ENCODE data around the gene FCHSD2. TPM values are rescaled to one million over a fixed set of nuclear protein-coding genes. Genes with fewer than 3 reads are reported as not detected.

FCHSD2 gene
- total RNA-seq, 4 donors from 2014 or later, result 5.7 to 16.8 (median 7.9) TPM

DNA sequence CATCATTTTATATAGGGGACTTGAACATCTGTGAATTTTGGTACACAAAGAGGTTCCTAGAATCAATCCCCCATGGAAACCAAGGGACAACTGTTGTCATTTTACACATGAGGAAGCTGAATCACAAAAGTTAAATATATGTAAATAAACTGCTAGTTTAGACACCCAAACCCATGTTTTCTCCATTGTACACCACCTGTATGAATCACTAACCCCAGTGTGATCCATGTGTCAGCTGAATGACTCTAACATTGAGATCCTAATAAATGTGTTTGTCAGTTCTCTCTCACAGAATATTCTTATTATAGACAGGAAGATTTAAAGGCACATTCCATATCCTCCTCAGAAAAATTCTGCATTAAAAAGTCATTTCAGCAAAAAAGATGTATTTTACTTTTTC, 244.6 kb downstream of the FCHSD2 start:
- Histone ChIP-seq H3K4me3 (no peak overlapping the region), H3K9me3 (no peaks in the 10 kb centered on the region), H3K27ac (no peak overlapping the region), H3K27me3 (no peaks in the 10 kb centered on the region), H3K4me1 (no peaks in the 10 kb centered on the region), H3K36me3 (peaks cover 3% of the 10 kb centered on the region)
- TF ChIP-seq POLR2A (IDR thresholded peaks at IDR 0.05) (no peak), POLR2AphosphoS5 (IDR thresholded peaks at IDR 0.05) (no peak), EP300 (IDR thresholded peaks at IDR 0.05) (no peak)
- TF ChIP-seq, protein P1, sequence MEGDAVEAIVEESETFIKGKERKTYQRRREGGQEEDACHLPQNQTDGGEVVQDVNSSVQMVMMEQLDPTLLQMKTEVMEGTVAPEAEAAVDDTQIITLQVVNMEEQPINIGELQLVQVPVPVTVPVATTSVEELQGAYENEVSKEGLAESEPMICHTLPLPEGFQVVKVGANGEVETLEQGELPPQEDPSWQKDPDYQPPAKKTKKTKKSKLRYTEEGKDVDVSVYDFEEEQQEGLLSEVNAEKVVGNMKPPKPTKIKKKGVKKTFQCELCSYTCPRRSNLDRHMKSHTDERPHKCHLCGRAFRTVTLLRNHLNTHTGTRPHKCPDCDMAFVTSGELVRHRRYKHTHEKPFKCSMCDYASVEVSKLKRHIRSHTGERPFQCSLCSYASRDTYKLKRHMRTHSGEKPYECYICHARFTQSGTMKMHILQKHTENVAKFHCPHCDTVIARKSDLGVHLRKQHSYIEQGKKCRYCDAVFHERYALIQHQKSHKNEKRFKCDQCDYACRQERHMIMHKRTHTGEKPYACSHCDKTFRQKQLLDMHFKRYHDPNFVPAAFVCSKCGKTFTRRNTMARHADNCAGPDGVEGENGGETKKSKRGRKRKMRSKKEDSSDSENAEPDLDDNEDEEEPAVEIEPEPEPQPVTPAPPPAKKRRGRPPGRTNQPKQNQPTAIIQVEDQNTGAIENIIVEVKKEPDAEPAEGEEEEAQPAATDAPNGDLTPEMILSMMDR (IDR thresholded peaks at IDR 0.05), result no peak
- no peak for DNase-seq (ENCODE audit: low spot score in 2 of 2)

DNA sequence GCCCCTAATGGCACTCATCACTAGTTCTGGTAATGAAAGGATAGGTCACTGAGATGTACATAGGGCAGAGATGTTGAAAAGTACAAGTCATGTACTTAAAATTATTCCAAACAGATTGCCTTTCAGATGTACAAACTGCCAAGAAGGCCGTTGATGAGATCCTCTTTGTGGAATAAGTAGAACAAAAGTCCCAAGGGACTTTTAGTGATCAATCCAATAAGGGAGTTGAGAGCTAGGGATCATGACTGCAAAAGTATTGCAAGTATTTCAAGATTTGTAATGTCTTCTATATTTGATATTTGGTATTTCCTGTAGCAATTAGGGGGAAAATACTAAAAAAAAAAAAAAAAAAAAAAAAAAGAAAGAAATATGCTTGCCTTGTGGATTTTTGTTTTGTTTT, 245.7 kb downstream of the FCHSD2 start:
- Histone ChIP-seq H3K27ac (no peak overlapping the region), H3K27me3 (no peaks in the 10 kb centered on the region), H3K36me3 (no peaks in the 10 kb centered on the region), H3K4me1 (no peaks in the 10 kb centered on the region), H3K4me3 (no peak overlapping the region), H3K9me3 (no peaks in the 10 kb centered on the region)
- TF ChIP-seq EP300 (IDR thresholded peaks at IDR 0.05), result no peak
- TF ChIP-seq POLR2A (IDR thresholded peaks at IDR 0.05), result no peak
- TF ChIP-seq, protein P1 (IDR thresholded peaks at IDR 0.05), result no peak
- no peak for TF ChIP-seq POLR2AphosphoS5 (IDR thresholded peaks at IDR 0.05)
- no peak for DNase-seq (ENCODE audit: low spot score in 2 of 2)
- 63% methylated on average over 1 of the region's 1 CpG for WGBS

DNA sequence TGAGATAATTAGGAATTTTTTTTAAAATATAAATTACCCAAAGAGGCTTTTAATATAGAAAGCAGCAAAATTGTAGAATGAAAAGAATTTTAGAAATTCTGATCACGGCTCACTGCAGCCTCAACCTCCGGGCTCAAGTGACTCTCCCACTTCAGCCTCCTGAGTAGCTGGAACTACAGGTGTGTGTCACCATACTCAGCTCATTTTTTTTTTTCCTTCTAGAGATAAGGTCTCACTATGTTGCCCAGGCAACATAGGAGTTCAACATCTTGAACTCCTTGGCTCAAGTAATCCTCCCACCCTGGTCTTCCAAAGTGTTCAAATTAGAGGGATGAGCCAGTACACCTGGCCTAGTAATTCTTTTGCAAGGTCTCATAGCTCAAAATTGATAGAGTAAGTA, 251.2 kb downstream of the FCHSD2 start:
- no peaks in the 10 kb centered on the region for H3K27me3 ChIP-seq
- WGBS, result 100% methylated on average over 2 of the region's 2 CpGs
- no peak for DNase-seq (ENCODE audit: low spot score in 2 of 2)
- H3K9me3 ChIP-seq, result no peaks in the 10 kb centered on the region
- H3K36me3 ChIP-seq, result peaks cover 27% of the 10 kb centered on the region
- H3K27ac ChIP-seq, result no peak overlapping the region
- TF ChIP-seq, protein P1 (IDR thresholded peaks at IDR 0.05), result no peak
- no peak for TF ChIP-seq POLR2A (IDR thresholded peaks at IDR 0.05)
- TF ChIP-seq POLR2AphosphoS5 (IDR thresholded peaks at IDR 0.05), result no peak
- no peak for TF ChIP-seq EP300 (IDR thresholded peaks at IDR 0.05)
- H3K4me3 ChIP-seq, result no peak overlapping the region
- H3K4me1 ChIP-seq, result no peaks in the 10 kb centered on the region

DNA sequence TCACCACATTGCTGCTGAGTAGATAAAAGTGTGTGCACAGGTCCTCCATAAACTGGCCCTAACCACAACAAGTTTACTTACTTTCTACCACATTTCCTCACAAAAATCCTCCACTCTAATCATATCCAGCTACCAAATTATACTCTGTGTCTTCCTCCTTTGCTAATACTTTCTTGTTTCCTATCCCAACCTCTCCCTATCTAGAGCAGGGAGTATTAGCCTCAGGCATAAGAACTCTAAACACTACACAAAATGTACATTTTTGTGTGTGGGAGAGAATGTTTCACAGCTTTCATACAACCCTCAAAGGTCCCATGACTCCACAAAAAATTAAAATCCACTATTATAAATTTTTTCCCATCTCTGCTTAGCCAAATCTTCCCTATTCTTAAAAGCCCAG, 255.5 kb downstream of the FCHSD2 start:
- H3K4me3 ChIP-seq, result no peak overlapping the region
- H3K4me1 ChIP-seq, result no peaks in the 10 kb centered on the region
- H3K27me3 ChIP-seq, result no peaks in the 10 kb centered on the region
- no peak for DNase-seq (ENCODE audit: low spot score in 2 of 2)
- TF ChIP-seq POLR2A (IDR thresholded peaks at IDR 0.05) (no peak), EP300 (IDR thresholded peaks at IDR 0.05) (no peak), POLR2AphosphoS5 (IDR thresholded peaks at IDR 0.05) (no peak)
- TF ChIP-seq, protein P1 (IDR thresholded peaks at IDR 0.05), result no peak
- H3K9me3 ChIP-seq, result no peaks in the 10 kb centered on the region
- peaks cover 36% of the 10 kb centered on the region for H3K36me3 ChIP-seq
- H3K27ac ChIP-seq, result no peak overlapping the region

DNA sequence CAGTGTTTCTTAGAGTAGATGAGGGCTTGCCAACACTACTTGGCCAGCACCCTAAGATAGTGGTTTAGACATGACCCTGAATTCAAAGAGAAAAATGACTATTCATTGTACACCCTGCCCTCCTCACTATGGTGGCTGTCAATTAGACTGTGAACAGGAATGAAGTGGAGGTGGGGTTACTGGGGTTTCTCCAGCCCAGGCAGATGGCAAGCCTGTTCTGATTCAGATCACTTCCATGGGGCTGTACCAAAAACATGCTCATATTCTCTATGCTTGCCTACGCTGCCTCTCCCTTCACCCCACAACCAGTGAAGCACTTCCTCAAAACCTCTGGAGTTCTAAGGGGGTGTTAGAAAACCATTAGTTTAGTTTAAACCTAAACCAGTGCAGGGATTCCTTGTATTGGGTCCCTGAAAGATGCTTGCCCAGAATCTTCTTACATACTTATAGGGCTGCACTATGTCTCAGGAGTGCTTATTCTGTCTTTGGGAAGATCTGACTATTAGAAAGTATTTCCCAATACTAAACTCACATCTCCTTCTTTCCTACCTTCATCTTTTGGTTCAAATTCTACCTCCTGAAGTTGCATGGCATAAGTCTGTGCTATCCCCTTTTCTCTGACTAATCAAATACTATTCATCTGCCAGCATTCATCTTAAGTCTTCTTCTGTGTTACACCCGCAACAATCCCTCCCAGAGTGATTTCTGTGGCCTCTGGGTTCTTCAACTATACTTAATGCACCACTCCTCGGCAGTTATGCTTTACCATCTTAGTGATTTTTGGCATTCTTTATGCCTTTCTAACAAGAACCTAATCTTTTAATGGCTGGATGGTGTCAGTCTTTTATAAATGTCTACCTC, 256.1 kb downstream of the FCHSD2 start:
- Histone ChIP-seq H3K27me3 (no peaks in the 10 kb centered on the region), H3K36me3 (peaks cover 36% of the 10 kb centered on the region), H3K4me3 (no peak overlapping the region), H3K4me1 (no peaks in the 10 kb centered on the region), H3K9me3 (no peaks in the 10 kb centered on the region), H3K27ac (no peak overlapping the region)
- WGBS, result 80% methylated on average over 3 of the region's 3 CpGs
- no peak for DNase-seq (ENCODE audit: low spot score in 2 of 2)
- no peak for TF ChIP-seq POLR2AphosphoS5 (IDR thresholded peaks at IDR 0.05)
- TF ChIP-seq POLR2A (IDR thresholded peaks at IDR 0.05), result no peak
- no peak for TF ChIP-seq EP300 (IDR thresholded peaks at IDR 0.05)
- TF ChIP-seq, protein P1 (IDR thresholded peaks at IDR 0.05), result no peak

Measured in suprapubic skin (tissue), 4 donors.